Measurements from ENCODE around the gene OLA1. TPM values are rescaled to one million over a fixed set of nuclear protein-coding genes. Genes with fewer than 3 reads are reported as not detected.
A peak's percentile ranks its signal among the peaks of the same experiment; 100 is the strongest.
"Not testable (repeated sequence)": the region's sequence is repeated elsewhere in the genome, so short reads cannot be mapped to it uniquely, and the experiment has no call there.

OLA1 gene
- 232 and 416 TPM in 2 replicates for total RNA-seq (2014; rRNA removed; shearing (Covaris generic); ENCODE audit: low replicate concordance)

- H3K27me3 ChIP-seq, result no peaks in the 10 kb centered on the region
- peak; percentile 94 for DNase-seq
- H3K36me3 ChIP-seq, result peaks cover 33% of the 10 kb centered on the region
- H3K9me3 ChIP-seq, result no peaks in the 10 kb centered on the region
- H3K4me3 ChIP-seq, result peak within 1 kb of the TSS; percentile 82
Measured at GRCh38 chr2:174248187-174248997, at the start of gene OLA1. TSS of gene OLA1 (minus strand) at chr2:174248532. CDS start at chr2:174246815, 1,717 bp downstream.

- H3K27me3 ChIP-seq, result no peaks in the 10 kb centered on the region
Measured at GRCh38 chr2:174292908-174293307, 44.6 kb upstream of the OLA1 start.

GRCh38 chr2:174286172-174286571 lies 37.8 kb upstream of the OLA1 start:
- DNase-seq, result no peak
- no peaks in the 10 kb centered on the region; the same call in none of the 2 replicates for H3K27me3 ChIP-seq
- no peak overlapping the region for H3K4me3 ChIP-seq
- no peaks in the 10 kb centered on the region for H3K36me3 ChIP-seq
- no peaks in the 10 kb centered on the region for H3K9me3 ChIP-seq

More at GRCh38 chr2:174292908-174293307, 44.6 kb upstream of the OLA1 start:
- no peak for DNase-seq
- no peak overlapping the region for H3K4me3 ChIP-seq
- H3K36me3 ChIP-seq, result no peaks in the 10 kb centered on the region
- peaks cover 3% of the 10 kb centered on the region; the same call in 1 of the 2 replicates for H3K9me3 ChIP-seq

GRCh38 chr2:174282441-174282840 lies 34.1 kb upstream of the OLA1 start:
- Histone ChIP-seq H3K36me3 (no peaks in the 10 kb centered on the region), H3K9me3 (no peaks in the 10 kb centered on the region)

GRCh38 chr2:174281736-174282135 lies 33.4 kb upstream of the OLA1 start:
- H3K36me3 ChIP-seq, result no peaks in the 10 kb centered on the region
- no peak for DNase-seq
- no peak overlapping the region for H3K4me3 ChIP-seq
- H3K9me3 ChIP-seq, result no peaks in the 10 kb centered on the region
- peaks cover 3% of the 10 kb centered on the region for H3K27me3 ChIP-seq

More at GRCh38 chr2:174282441-174282840, 34.1 kb upstream of the OLA1 start:
- no peak for DNase-seq
- Histone ChIP-seq H3K27me3 (peaks cover 2% of the 10 kb centered on the region), H3K4me3 (no peak overlapping the region)

- no peaks in the 10 kb centered on the region for H3K9me3 ChIP-seq
- H3K27me3 ChIP-seq, result peaks cover 3% of the 10 kb centered on the region
- DNase-seq, result no peak
- H3K4me3 ChIP-seq, result no peak overlapping the region
- no peaks in the 10 kb centered on the region for H3K36me3 ChIP-seq
Measured at GRCh38 chr2:174280596-174280995, 32.3 kb upstream of the OLA1 start.

- H3K4me3 ChIP-seq, H3K9me3 ChIP-seq, DNase-seq, H3K36me3 ChIP-seq, H3K27me3 ChIP-seq: not testable (repeated sequence)
Measured at GRCh38 chr2:174270263-174270662, 21.9 kb upstream of the OLA1 start.

- Histone ChIP-seq H3K4me3 (no peak overlapping the region), H3K36me3 (no peaks in the 10 kb centered on the region), H3K27me3 (no peaks in the 10 kb centered on the region), H3K9me3 (no peaks in the 10 kb centered on the region)
- no peak for DNase-seq
Measured at GRCh38 chr2:174266288-174266687, 18.0 kb upstream of the OLA1 start.

GRCh38 chr2:174263997-174264396 lies 15.7 kb upstream of the OLA1 start:
- no peak overlapping the region for H3K4me3 ChIP-seq
- H3K27me3 ChIP-seq, result no peaks in the 10 kb centered on the region
- H3K9me3 ChIP-seq, result no peaks in the 10 kb centered on the region
- no peaks in the 10 kb centered on the region for H3K36me3 ChIP-seq
- peak; percentile 73 for DNase-seq

- no peaks in the 10 kb centered on the region for H3K9me3 ChIP-seq
Measured at GRCh38 chr2:174259981-174260380, 11.6 kb upstream of the OLA1 start.

GRCh38 chr2:174254267-174254666 lies 5.9 kb upstream of the OLA1 start:
- no peak for DNase-seq
- no peaks in the 10 kb centered on the region for H3K27me3 ChIP-seq
- no peaks in the 10 kb centered on the region for H3K36me3 ChIP-seq
- H3K9me3 ChIP-seq, result no peaks in the 10 kb centered on the region
- H3K4me3 ChIP-seq, result no peak overlapping the region

More at GRCh38 chr2:174259981-174260380, 11.6 kb upstream of the OLA1 start:
- no peak for DNase-seq
- Histone ChIP-seq H3K27me3 (no peaks in the 10 kb centered on the region), H3K36me3 (no peaks in the 10 kb centered on the region), H3K4me3 (no peak overlapping the region)

GRCh38 chr2:174248998-174249592 lies 763 bp upstream of the OLA1 start:
- no peak for DNase-seq
- no peaks in the 10 kb centered on the region for H3K27me3 ChIP-seq
- H3K4me3 ChIP-seq, result peak overlapping the region; percentile 82
- H3K36me3 ChIP-seq, result peaks cover 25% of the 10 kb centered on the region
- H3K9me3 ChIP-seq, result no peaks in the 10 kb centered on the region

- Histone ChIP-seq H3K9me3 (no peaks in the 10 kb centered on the region), H3K27me3 (no peaks in the 10 kb centered on the region), H3K4me3 (peak overlapping the region; percentile 82), H3K36me3 (peaks cover 37% of the 10 kb centered on the region)
- no peak for DNase-seq
Measured at GRCh38 chr2:174247474-174248186, 702 bp downstream of the OLA1 start.

- no peaks in the 10 kb centered on the region for H3K9me3 ChIP-seq
- peaks cover 44% of the 10 kb centered on the region for H3K36me3 ChIP-seq
- H3K4me3 ChIP-seq, result peak overlapping the region; percentile 82
- no peaks in the 10 kb centered on the region for H3K27me3 ChIP-seq
- DNase-seq, result no peak
Measured at GRCh38 chr2:174246944-174247381, 1.4 kb downstream of the OLA1 start.

GRCh38 chr2:174245628-174246027 lies 2.7 kb downstream of the OLA1 start:
- H3K4me3 ChIP-seq, DNase-seq, H3K9me3 ChIP-seq, H3K27me3 ChIP-seq: not testable (repeated sequence)
- H3K36me3 ChIP-seq, result peaks cover 49% of the 10 kb centered on the region

- Histone ChIP-seq H3K36me3 (peaks cover 49% of the 10 kb centered on the region), H3K27me3 (no peaks in the 10 kb centered on the region), H3K9me3 (no peaks in the 10 kb centered on the region), H3K4me3 (no peak overlapping the region)
- DNase-seq, result no peak
Measured at GRCh38 chr2:174245065-174245464, 3.3 kb downstream of the OLA1 start.

- no peaks in the 10 kb centered on the region for H3K9me3 ChIP-seq
- peaks cover 52% of the 10 kb centered on the region for H3K36me3 ChIP-seq
- H3K4me3 ChIP-seq, result no peak overlapping the region
- no peak for DNase-seq
- H3K27me3 ChIP-seq, result no peaks in the 10 kb centered on the region
Measured at GRCh38 chr2:174243812-174244211, 4.5 kb downstream of the OLA1 start.

All from MG63 (cell line).